A549 (cell line): ENCODE measurements around the gene TRIM2.
A peak's percentile ranks its signal among the peaks of the same experiment; 100 is the strongest.

ENCODE experiments used
- CHD4 ChIP-seq: fragments of 200-600 bp; sonication (generic); IDR thresholded peaks from 2 replicates; pipeline ENCODE4 v1.6.1; 2016; ENCODE audit warnings: antibody characterized with exemption, mild to moderate bottlenecking, borderline replicate concordance
- EHF ChIP-seq: fragments of 250-450 bp; sonication (Bioruptor Pico); IDR thresholded peaks from 2 replicates; pipeline ENCODE4 v1.5.0; 2020; ENCODE audit warnings: mild to moderate bottlenecking
- ESRRA ChIP-seq: fragments of 150-350 bp; IDR thresholded peaks from 2 replicates; pipeline ENCODE4 v1.6.1; 2014; ENCODE audit warnings: mild to moderate bottlenecking, low read length, borderline replicate concordance
- HOXA7 ChIP-seq: fragments of 250-450 bp; sonication (Bioruptor Pico); IDR thresholded peaks from 2 replicates; pipeline ENCODE4 v1.5.0; 2020; ENCODE audit warnings: mild to moderate bottlenecking, moderate library complexity
- MAZ ChIP-seq: fragments of 150-350 bp; IDR thresholded peaks from 2 replicates; pipeline ENCODE4 v1.6.1; 2014; ENCODE audit warnings: antibody characterized with exemption, low read depth, low read length, borderline replicate concordance
- RAD21 ChIP-seq, 2 experiments: fragments of >200 bp in 1 of 2; sonication (Bioruptor Twin) in 1 of 2; formaldehyde crosslinking in 1 of 2; IDR thresholded peaks in 1 of 2; conservative IDR thresholded peaks in 1 of 2; 2 replicates in 1 of 2; 3 replicates in 1 of 2; pipeline ENCODE4 v1.6.1; 2012 to 2018; ENCODE audit warnings: inconsistent platforms in 1 of 2
- RFX5 ChIP-seq: fragments of 450-650 bp; IDR thresholded peaks from 2 replicates; pipeline ENCODE4 v1.7.1; 2014; ENCODE audit warnings: antibody characterized with exemption, mild to moderate bottlenecking, moderate library complexity
- TF ChIP-seq, protein P1 (sequence below): fragments of >200 bp; sonication (Bioruptor Twin); formaldehyde crosslinking; IDR thresholded peaks from 3 replicates; pipeline ENCODE4 v1.5.1; 2016

DNA sequence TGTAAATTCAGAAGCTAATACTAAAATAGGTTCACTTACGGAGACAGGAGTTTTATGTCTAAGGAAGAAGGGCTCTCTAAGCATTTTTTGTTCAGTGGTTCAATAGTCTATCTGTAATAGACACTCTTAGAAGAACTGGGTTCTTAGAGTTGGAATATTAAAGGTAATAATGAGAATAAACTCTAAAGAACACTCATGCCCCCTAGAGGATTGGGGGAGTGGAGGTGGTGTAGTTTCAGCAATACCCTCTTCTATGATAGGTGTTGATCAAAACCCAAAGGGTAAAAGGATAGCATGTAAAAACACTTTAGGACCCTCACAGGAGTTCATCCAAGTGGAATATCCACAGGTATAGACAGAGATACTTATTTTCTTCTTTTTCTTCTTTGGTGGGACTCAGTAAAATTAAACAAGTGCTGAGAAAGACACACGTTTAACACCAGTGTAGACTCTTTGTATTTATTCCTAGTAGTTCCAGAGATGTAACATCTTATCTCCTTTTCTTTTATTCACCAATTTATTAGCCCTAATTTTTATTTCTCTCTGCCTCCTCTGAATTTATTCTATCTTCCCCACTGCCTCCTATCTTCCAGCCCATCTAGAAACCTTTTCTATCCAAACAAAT lies 114.6 kb downstream of the TRIM2 start:
- TF ChIP-seq, protein P1, sequence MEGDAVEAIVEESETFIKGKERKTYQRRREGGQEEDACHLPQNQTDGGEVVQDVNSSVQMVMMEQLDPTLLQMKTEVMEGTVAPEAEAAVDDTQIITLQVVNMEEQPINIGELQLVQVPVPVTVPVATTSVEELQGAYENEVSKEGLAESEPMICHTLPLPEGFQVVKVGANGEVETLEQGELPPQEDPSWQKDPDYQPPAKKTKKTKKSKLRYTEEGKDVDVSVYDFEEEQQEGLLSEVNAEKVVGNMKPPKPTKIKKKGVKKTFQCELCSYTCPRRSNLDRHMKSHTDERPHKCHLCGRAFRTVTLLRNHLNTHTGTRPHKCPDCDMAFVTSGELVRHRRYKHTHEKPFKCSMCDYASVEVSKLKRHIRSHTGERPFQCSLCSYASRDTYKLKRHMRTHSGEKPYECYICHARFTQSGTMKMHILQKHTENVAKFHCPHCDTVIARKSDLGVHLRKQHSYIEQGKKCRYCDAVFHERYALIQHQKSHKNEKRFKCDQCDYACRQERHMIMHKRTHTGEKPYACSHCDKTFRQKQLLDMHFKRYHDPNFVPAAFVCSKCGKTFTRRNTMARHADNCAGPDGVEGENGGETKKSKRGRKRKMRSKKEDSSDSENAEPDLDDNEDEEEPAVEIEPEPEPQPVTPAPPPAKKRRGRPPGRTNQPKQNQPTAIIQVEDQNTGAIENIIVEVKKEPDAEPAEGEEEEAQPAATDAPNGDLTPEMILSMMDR, result peak; percentile 70
- TF ChIP-seq MAZ (no peak), HOXA7 (no peak), EHF (CRISPR knock-in tag) (no peak), CHD4 (no peak), RFX5 (no peak), RAD21 (conservative IDR thresholded peaks at IDR 0.05 in 1 of 2, IDR thresholded peaks at IDR 0.05 in 1 of 2) (peak; percentile 71 to 74; a peak in 4 of 5 replicates), ESRRA (no peak)
